K562 (cell line): ENCODE data around the gene POGLUT2. TPM values are rescaled to one million over a fixed set of nuclear protein-coding genes. Genes with fewer than 3 reads are reported as not detected.

Experiments
- ARID3A ChIP-seq: IDR thresholded peaks from 2 replicates; pipeline ENCODE4 v1.6.1; 2012; ENCODE audit warnings: low read depth, low read length, improper control_type of control experiment, borderline replicate concordance
- CTBP1 ChIP-seq: fragments of 450-650 bp; IDR thresholded peaks from 2 replicates; pipeline ENCODE4 v1.6.1; 2016; ENCODE audit warnings: borderline replicate concordance
- JUND ChIP-seq, 2 experiments: IDR thresholded peaks; 2 replicates in 1 of 2; 3 replicates in 1 of 2; pipeline ENCODE4 v1.6.1; 2011; ENCODE audit warnings: borderline replicate concordance in 2 of 2, low read depth in 2 of 2, low read length in 2 of 2, improper control_type of control experiment in 1 of 2, missing biosample characterization in 1 of 2, missing genetic modification characterization in 1 of 2, missing genetic modification reagents in 1 of 2
- RBBP5 ChIP-seq: fragments of 200-600 bp; sonication (generic); IDR thresholded peaks from 2 replicates; pipeline ENCODE4 v1.6.1; 2012; ENCODE audit warnings: borderline replicate concordance, mild to moderate bottlenecking, low read length, control low read depth, inconsistent platforms; ENCODE audit not compliant: insufficient read depth, poor library complexity, severe bottlenecking
- ZNF143 ChIP-seq: sonication (generic); formaldehyde crosslinking; IDR thresholded peaks from 2 replicates; pipeline ENCODE4 v1.9.0; 2022; ENCODE audit warnings: mild to moderate bottlenecking, missing genetic modification reagents
- ZNF518B ChIP-seq: fragments of 250-450 bp; sonication (Bioruptor Pico); IDR thresholded peaks from 2 replicates; pipeline ENCODE4 v1.5.0; 2021; ENCODE audit warnings: mild to moderate bottlenecking, moderate library complexity
- polyA plus RNA-seq, 8 experiments: library from polyadenylated mRNA; depleted of rRNA in 4 of 8; stranded (reverse) in 5 of 8; unstranded in 3 of 8; fragments of >200 nt; fragmentation: Nextera tagmentation in 2 of 8; fragmentation: Illumina TruSeq in 1 of 8; extraction: Ambion mirVana in 2 of 8; extraction: Trizol in 1 of 8; gene quantifications; 2 replicates each; pipeline versions ENCODE4 v1.2.1 to v1.2.3, GENCODE V29; 2011 to 2014; ENCODE audit warnings: inconsistent platforms in 1 of 8, missing spikeins in 1 of 8
- total RNA-seq, 7 experiments: library from RNA; depleted of rRNA in 6 of 7; stranded (reverse); fragments of >200 nt in 6 of 7; fragmentation: Illumina TruSeq in 2 of 7; extraction: Trizol in 2 of 7; gene quantifications; 2 replicates each; pipeline versions ENCODE4 v1.2.1 to v1.2.3, GENCODE V29; 2011 to 2021; ENCODE audit warnings: low replicate concordance in 1 of 7
- TF ChIP-seq, protein P1 (sequence below): fragments of 450-650 bp; IDR thresholded peaks from 2 replicates; pipeline ENCODE4 v1.6.1; 2016; ENCODE audit warnings: mild to moderate bottlenecking
- TF ChIP-seq, protein P2 (sequence below): sonication (generic); formaldehyde crosslinking; IDR thresholded peaks from 2 replicates; pipeline ENCODE4 v1.8.0; 2022; ENCODE audit warnings: missing genetic modification reagents, mild to moderate bottlenecking, borderline replicate concordance

POGLUT2 gene
- total and polyA plus RNA-seq, 9 of the 15 experiments (the other 6 are each of a cell fraction or from before 2014, with no cell fraction given): 3.8 to 11.8 (median 10.8) TPM

DNA sequence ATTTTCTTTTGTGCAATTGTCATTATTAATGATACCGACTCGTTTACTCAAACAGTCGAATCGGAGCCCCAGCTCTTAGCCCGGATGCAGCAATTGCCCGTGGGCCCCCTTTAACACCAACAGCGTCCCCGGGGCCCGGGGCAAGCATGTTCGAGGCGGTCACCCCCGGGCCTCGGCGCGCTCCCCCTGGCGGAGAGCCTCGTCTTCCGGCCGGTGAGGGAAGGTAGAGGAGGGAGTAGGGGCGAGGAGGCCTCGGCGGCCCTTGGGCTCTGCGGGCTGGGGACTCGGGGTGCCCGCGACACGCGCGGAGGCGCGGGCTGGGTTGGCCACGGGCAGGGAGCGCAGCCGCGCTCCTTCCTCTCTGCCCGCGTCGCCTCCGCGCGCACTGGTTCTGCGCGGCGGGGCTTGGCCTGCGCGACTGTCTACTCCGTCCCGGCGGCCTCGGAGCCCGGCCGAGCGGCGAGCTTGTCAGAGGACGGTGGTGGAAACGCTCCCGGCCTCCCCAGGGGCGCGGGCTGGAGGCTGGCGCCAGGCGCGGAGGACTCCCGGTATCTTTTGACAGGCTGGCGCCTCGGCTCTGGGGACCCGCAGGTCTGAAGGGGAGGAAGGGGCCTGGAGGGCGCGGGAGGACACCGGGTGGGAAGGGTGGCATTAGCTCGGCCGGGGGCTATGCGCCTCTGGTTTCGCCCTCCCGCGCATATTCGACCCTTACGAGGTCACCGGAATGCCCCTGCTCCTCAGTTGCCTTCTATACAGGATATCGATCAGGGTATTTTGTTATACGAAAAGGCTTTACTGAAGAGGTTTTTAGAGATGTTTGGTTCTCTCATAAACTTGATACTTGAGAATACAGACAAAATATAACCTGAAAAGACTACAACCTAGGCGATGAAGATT lies 1.6 kb upstream of the POGLUT2 start (continued):
- peak; percentile 89 for TF ChIP-seq RBBP5
- no peak for TF ChIP-seq JUND (IDR thresholded peaks at IDR 0.05; ENCODE audit: borderline replicate concordance, low read depth, low read length)
- TF ChIP-seq JUND (tag; IDR thresholded peaks at IDR 0.05; ENCODE audit: borderline replicate concordance, low read depth, low read length): no peak
- no peak for TF ChIP-seq ARID3A
- peak; percentile 46; the same call in 1 of the 2 replicates for TF ChIP-seq CTBP1
- TF ChIP-seq, protein P1, sequence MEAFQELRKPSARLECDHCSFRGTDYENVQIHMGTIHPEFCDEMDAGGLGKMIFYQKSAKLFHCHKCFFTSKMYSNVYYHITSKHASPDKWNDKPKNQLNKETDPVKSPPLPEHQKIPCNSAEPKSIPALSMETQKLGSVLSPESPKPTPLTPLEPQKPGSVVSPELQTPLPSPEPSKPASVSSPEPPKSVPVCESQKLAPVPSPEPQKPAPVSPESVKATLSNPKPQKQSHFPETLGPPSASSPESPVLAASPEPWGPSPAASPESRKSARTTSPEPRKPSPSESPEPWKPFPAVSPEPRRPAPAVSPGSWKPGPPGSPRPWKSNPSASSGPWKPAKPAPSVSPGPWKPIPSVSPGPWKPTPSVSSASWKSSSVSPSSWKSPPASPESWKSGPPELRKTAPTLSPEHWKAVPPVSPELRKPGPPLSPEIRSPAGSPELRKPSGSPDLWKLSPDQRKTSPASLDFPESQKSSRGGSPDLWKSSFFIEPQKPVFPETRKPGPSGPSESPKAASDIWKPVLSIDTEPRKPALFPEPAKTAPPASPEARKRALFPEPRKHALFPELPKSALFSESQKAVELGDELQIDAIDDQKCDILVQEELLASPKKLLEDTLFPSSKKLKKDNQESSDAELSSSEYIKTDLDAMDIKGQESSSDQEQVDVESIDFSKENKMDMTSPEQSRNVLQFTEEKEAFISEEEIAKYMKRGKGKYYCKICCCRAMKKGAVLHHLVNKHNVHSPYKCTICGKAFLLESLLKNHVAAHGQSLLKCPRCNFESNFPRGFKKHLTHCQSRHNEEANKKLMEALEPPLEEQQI: no peak
- no peak for TF ChIP-seq ZNF143
- TF ChIP-seq, protein P2, sequence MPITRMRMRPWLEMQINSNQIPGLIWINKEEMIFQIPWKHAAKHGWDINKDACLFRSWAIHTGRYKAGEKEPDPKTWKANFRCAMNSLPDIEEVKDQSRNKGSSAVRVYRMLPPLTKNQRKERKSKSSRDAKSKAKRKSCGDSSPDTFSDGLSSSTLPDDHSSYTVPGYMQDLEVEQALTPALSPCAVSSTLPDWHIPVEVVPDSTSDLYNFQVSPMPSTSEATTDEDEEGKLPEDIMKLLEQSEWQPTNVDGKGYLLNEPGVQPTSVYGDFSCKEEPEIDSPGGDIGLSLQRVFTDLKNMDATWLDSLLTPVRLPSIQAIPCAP (CRISPR knock-in tag): no peak
- TF ChIP-seq ZNF518B (CRISPR knock-in tag): no peak
